ENCODE measurements around the gene NUDT5.
"Not testable (repeated sequence)": the region's sequence is repeated elsewhere in the genome, so short reads cannot be mapped to it uniquely, and the experiment has no call there.

The NUDT5 gene

GRCh38 chr10:12184165-12184564, 11.5 kb downstream of the NUDT5 start:
- TF ChIP-seq EZH2 (IDR thresholded peaks at IDR 0.05) (no peak), POLR2AphosphoS5 (IDR thresholded peaks at IDR 0.05; ENCODE audit: borderline replicate concordance, low read depth, low read length) (no peak), FOXP2 (optimal IDR thresholded peaks at IDR 0.05; ENCODE audit: control extremely low read depth, extremely low read length, insufficient read depth) (no peak)
- DNase-seq (ENCODE audit: low read depth, low spot score): no peak
- H3K36me3 ChIP-seq (ENCODE audit: insufficient read depth, low read length): peaks cover 12% of the 10 kb centered on the region; the same call in 1 of the 2 replicates
- no peak overlapping the region for H3K9ac ChIP-seq (ENCODE audit: insufficient read length)
- H3K4me3 ChIP-seq: no peak overlapping the region
- H3K27ac ChIP-seq: no peak overlapping the region
- no peaks in the 10 kb centered on the region for H3K9me3 ChIP-seq (ENCODE audit: low read depth, low read length)

GRCh38 chr10:12181065-12181775, 14.5 kb downstream of the NUDT5 start:
- H3K36me3 ChIP-seq (ENCODE audit: insufficient read depth, low read length): peaks cover 21% of the 10 kb centered on the region; the same call in 1 of the 2 replicates
- TF ChIP-seq POLR2AphosphoS5 (IDR thresholded peaks at IDR 0.05; ENCODE audit: borderline replicate concordance, low read depth, low read length) (no peak), EZH2 (IDR thresholded peaks at IDR 0.05) (no peak), FOXP2 (optimal IDR thresholded peaks at IDR 0.05; ENCODE audit: control extremely low read depth, extremely low read length, insufficient read depth) (no peak)
- H3K4me3 ChIP-seq: no peak overlapping the region
- no peaks in the 10 kb centered on the region for H3K9me3 ChIP-seq (ENCODE audit: low read depth, low read length)
- no peak overlapping the region for H3K9ac ChIP-seq (ENCODE audit: insufficient read length)
- DNase-seq (ENCODE audit: low read depth, low spot score): no peak
- H3K27ac ChIP-seq: no peak overlapping the region

GRCh38 chr10:12180221-12180974, 15.3 kb downstream of the NUDT5 start:
- no peak for DNase-seq (ENCODE audit: low read depth, low spot score)
- Histone ChIP-seq H3K36me3 (ENCODE audit: insufficient read depth, low read length) (peaks cover 15% of the 10 kb centered on the region; the same call in 1 of the 2 replicates), H3K4me3 (no peak overlapping the region), H3K9ac (ENCODE audit: insufficient read length) (no peak overlapping the region), H3K27ac (no peak overlapping the region), H3K9me3 (ENCODE audit: low read depth, low read length) (no peaks in the 10 kb centered on the region)
- TF ChIP-seq POLR2AphosphoS5 (IDR thresholded peaks at IDR 0.05; ENCODE audit: borderline replicate concordance, low read depth, low read length): no peak
- no peak for TF ChIP-seq FOXP2 (optimal IDR thresholded peaks at IDR 0.05; ENCODE audit: control extremely low read depth, extremely low read length, insufficient read depth)
- no peak for TF ChIP-seq EZH2 (IDR thresholded peaks at IDR 0.05)

GRCh38 chr10:12179606-12180170, 16.0 kb downstream of the NUDT5 start:
- Histone ChIP-seq H3K27ac (no peak overlapping the region), H3K36me3 (ENCODE audit: insufficient read depth, low read length) (peaks cover 11% of the 10 kb centered on the region; the same call in 1 of the 2 replicates), H3K9me3 (ENCODE audit: low read depth, low read length) (no peaks in the 10 kb centered on the region), H3K9ac (ENCODE audit: insufficient read length) (no peak overlapping the region), H3K4me3 (no peak overlapping the region)
- TF ChIP-seq FOXP2 (optimal IDR thresholded peaks at IDR 0.05; ENCODE audit: control extremely low read depth, extremely low read length, insufficient read depth): no peak
- no peak for TF ChIP-seq EZH2 (IDR thresholded peaks at IDR 0.05)
- no peak for TF ChIP-seq POLR2AphosphoS5 (IDR thresholded peaks at IDR 0.05; ENCODE audit: borderline replicate concordance, low read depth, low read length)
- DNase-seq (ENCODE audit: low read depth, low spot score): no peak

- no peak for DNase-seq (ENCODE audit: low read depth, low spot score)
- H3K9me3 ChIP-seq (ENCODE audit: low read depth, low read length): no peaks in the 10 kb centered on the region
- no peak overlapping the region for H3K27ac ChIP-seq
- no peak overlapping the region for H3K4me3 ChIP-seq
- TF ChIP-seq EZH2 (IDR thresholded peaks at IDR 0.05) (no peak), POLR2AphosphoS5 (IDR thresholded peaks at IDR 0.05; ENCODE audit: borderline replicate concordance, low read depth, low read length) (no peak)
- peaks cover 14% of the 10 kb centered on the region; the same call in 1 of the 2 replicates for H3K36me3 ChIP-seq (ENCODE audit: insufficient read depth, low read length)
- no peak overlapping the region for H3K9ac ChIP-seq (ENCODE audit: insufficient read length)
These were observed 18.0 kb downstream of the NUDT5 start for GRCh38 chr10:12177642-12178041.

- DNase-seq (ENCODE audit: low read depth, low spot score); H3K9me3 ChIP-seq (ENCODE audit: low read depth, low read length); H3K4me3 ChIP-seq; H3K9ac ChIP-seq (ENCODE audit: insufficient read length); H3K27ac ChIP-seq: not testable (repeated sequence)
- H3K36me3 ChIP-seq (ENCODE audit: insufficient read depth, low read length): peaks cover 25% of the 10 kb centered on the region; the same call in 1 of the 2 replicates
These were observed 24.2 kb downstream of the NUDT5 start for GRCh38 chr10:12171512-12171911.

GRCh38 chr10:12165999-12166775, 29.5 kb downstream of the NUDT5 start:
- H3K9me3 ChIP-seq (ENCODE audit: low read depth, low read length): no peaks in the 10 kb centered on the region
- no peak overlapping the region for H3K27ac ChIP-seq
- no peak for DNase-seq (ENCODE audit: low read depth, low spot score)
- peaks cover 19% of the 10 kb centered on the region; the same call in 1 of the 2 replicates for H3K36me3 ChIP-seq (ENCODE audit: insufficient read depth, low read length)
- TF ChIP-seq FOXP2 (optimal IDR thresholded peaks at IDR 0.05; ENCODE audit: control extremely low read depth, extremely low read length, insufficient read depth) (no peak), POLR2AphosphoS5 (IDR thresholded peaks at IDR 0.05; ENCODE audit: borderline replicate concordance, low read depth, low read length) (no peak), EZH2 (IDR thresholded peaks at IDR 0.05) (no peak)
- H3K9ac ChIP-seq (ENCODE audit: insufficient read length): no peak overlapping the region
- H3K4me3 ChIP-seq: no peak overlapping the region

GRCh38 chr10:12165036-12165435, 30.7 kb downstream of the NUDT5 start:
- peaks cover 9% of the 10 kb centered on the region; the same call in 1 of the 2 replicates for H3K36me3 ChIP-seq (ENCODE audit: insufficient read depth, low read length)
- no peak for TF ChIP-seq FOXP2 (optimal IDR thresholded peaks at IDR 0.05; ENCODE audit: control extremely low read depth, extremely low read length, insufficient read depth)
- no peak for TF ChIP-seq POLR2AphosphoS5 (IDR thresholded peaks at IDR 0.05; ENCODE audit: borderline replicate concordance, low read depth, low read length)
- TF ChIP-seq EZH2 (IDR thresholded peaks at IDR 0.05): no peak
- no peaks in the 10 kb centered on the region for H3K9me3 ChIP-seq (ENCODE audit: low read depth, low read length)
- H3K9ac ChIP-seq (ENCODE audit: insufficient read length): no peak overlapping the region
- H3K27ac ChIP-seq: no peak overlapping the region
- no peak overlapping the region for H3K4me3 ChIP-seq
- DNase-seq (ENCODE audit: low read depth, low spot score): no peak

All from SK-N-MC (cell line).